H1 (cell line): ENCODE results near the gene CHD5. TPM values are rescaled to one million over a fixed set of nuclear protein-coding genes. Genes with fewer than 3 reads are reported as not detected.

Source experiments
- CTCF ChIA-PET: fragments of 300-600 bp; sonication (Branson Sonifier 250); formaldehyde crosslinking; loops from one replicate; lab custom pipeline; 2021; ENCODE audit not compliant: partially characterized antibody; lab: Charles Lee
- POLR2A ChIA-PET: fragments of 300-600 bp; sonication (Branson Sonifier 250); formaldehyde crosslinking; loops from one replicate; lab custom pipeline; 2021; ENCODE audit warnings: inconsistent platforms; ENCODE audit not compliant: partially characterized antibody; lab: Charles Lee
- DNase-seq, 2 experiments: peaks; one replicate each; pipeline versions ENCODE4 v3.0.0 to v3.0.0-alpha.2; 2010 to 2022; ENCODE audit warnings: low spot score in 2 of 2, low read depth in 1 of 2, mixed read lengths in 1 of 2
- FAIRE-seq: peaks from 2 replicates; lab custom pipeline; 2011; peaks lifted over from hg19 to GRCh38; lab: Jason Lieb, UNC
- H2AFZ ChIP-seq: 2 replicates; pipeline ENCODE4 v1.8.1; 2012; ENCODE audit warnings: low read length, inconsistent platforms
- H2AK5ac ChIP-seq: 2 replicates; pipeline ENCODE4 v1.6.1; 2013; ENCODE audit warnings: low read depth, low read length
- H2BK120ac ChIP-seq: replicated peaks from 2 replicates; pipeline ENCODE3; 2013; ENCODE audit warnings: low read depth, low read length, inconsistent platforms
- H2BK12ac ChIP-seq: 2 replicates; pipeline ENCODE4 v1.6.1; 2013; ENCODE audit warnings: low read depth, low read length
- H2BK15ac ChIP-seq: 2 replicates; pipeline ENCODE4 v1.6.1; 2013; ENCODE audit warnings: low read length
- H2BK20ac ChIP-seq: 2 replicates; pipeline ENCODE4 v1.6.1; 2013; ENCODE audit warnings: low read length
- H2BK5ac ChIP-seq: 2 replicates; pipeline ENCODE4 v1.6.1; 2013; ENCODE audit warnings: low read depth, low read length
- H3K14ac ChIP-seq: 2 replicates; pipeline ENCODE4 v1.6.1; 2013; ENCODE audit warnings: inconsistent platforms; ENCODE audit not compliant: insufficient read length
- H3K18ac ChIP-seq: 2 replicates; pipeline ENCODE4 v1.6.1; 2013; ENCODE audit warnings: low read length; ENCODE audit errors: extremely low read depth
- H3K23ac ChIP-seq: 2 replicates; pipeline ENCODE4 v1.6.1; 2013; ENCODE audit warnings: inconsistent platforms; ENCODE audit not compliant: insufficient read length
- H3K23me2 ChIP-seq: 2 replicates; pipeline ENCODE4 v1.6.1; 2013; ENCODE audit warnings: low read depth, low read length
- H3K27ac ChIP-seq: 2 replicates; pipeline ENCODE4 v1.6.1; 2011; ENCODE audit warnings: low read depth, low read length, inconsistent platforms
- H3K27me3 ChIP-seq, 4 experiments: replicated peaks in 1 of 4; 1 replicate in 1 of 4; 2 replicates in 3 of 4; pipeline versions ENCODE4 v1.6.1 to v1.8.1; 2011 to 2013; ENCODE audit warnings: low read length in 3 of 4, mild to moderate bottlenecking in 3 of 4, inconsistent platforms in 2 of 4, mixed read lengths in 2 of 4, moderate library complexity in 1 of 4; ENCODE audit not compliant: control insufficient read depth in 3 of 4, insufficient read depth in 3 of 4; ENCODE audit errors: extremely low read depth in 1 of 4
- H3K36me3 ChIP-seq, 4 experiments: 2 replicates each; pipeline versions ENCODE4 v1.6.1 to v1.8.1; 2011 to 2013; ENCODE audit warnings: mild to moderate bottlenecking in 4 of 4, low read length in 3 of 4, moderate library complexity in 2 of 4, control low read depth in 1 of 4, inconsistent platforms in 1 of 4; ENCODE audit not compliant: insufficient read depth in 4 of 4, control insufficient read depth in 2 of 4
- H3K4ac ChIP-seq: replicated peaks from 2 replicates; pipeline ENCODE3; 2013; ENCODE audit warnings: low read length, low read depth, mixed read lengths, inconsistent platforms; ENCODE audit not compliant: insufficient read length
- H3K4me1 ChIP-seq, 4 experiments: replicated peaks in 1 of 4; 1 replicate in 1 of 4; 2 replicates in 3 of 4; pipeline versions ENCODE4 v1.6.1 to v1.8.1; 2011 to 2013; ENCODE audit warnings: low read length in 3 of 4, inconsistent platforms in 2 of 4, mixed read lengths in 1 of 4; ENCODE audit not compliant: insufficient read depth in 4 of 4, control insufficient read depth in 3 of 4
- H3K4me2 ChIP-seq, 2 experiments: 2 replicates each; pipeline versions ENCODE4 v1.6.1 to v1.8.1; 2011 to 2013; ENCODE audit warnings: low read depth in 2 of 2, low read length in 2 of 2, control low read depth in 1 of 2, inconsistent platforms in 1 of 2, mild to moderate bottlenecking in 1 of 2; ENCODE audit not compliant: insufficient read depth in 1 of 2
- H3K4me3 ChIP-seq, 4 experiments: fragments of 200-600, 300-600 bp in 1 of 4; sonication (generic), shearing (Covaris generic), sonication (Bioruptor Twin) in 1 of 4; 2 replicates each; pipeline versions ENCODE4 v1.5.1 to v1.8.1; 2011 to 2016; ENCODE audit warnings: low read length in 4 of 4, low read depth in 3 of 4, control low read depth in 2 of 4, inconsistent platforms in 2 of 4, mild to moderate bottlenecking in 2 of 4, mixed read lengths in 1 of 4, moderate library complexity in 1 of 4; ENCODE audit not compliant: insufficient read depth in 2 of 4; ENCODE audit errors: extremely low read depth in 1 of 4
- H3K56ac ChIP-seq: replicated peaks from 2 replicates; pipeline ENCODE3; 2013; ENCODE audit warnings: low read depth, mild to moderate bottlenecking, mixed read lengths, low read length, inconsistent platforms; ENCODE audit not compliant: insufficient read length
- H3K79me1 ChIP-seq: 2 replicates; pipeline ENCODE4 v1.6.1; 2013; ENCODE audit warnings: low read depth, low read length, control low read depth
- H3K79me2 ChIP-seq, 2 experiments: 2 replicates each; pipeline versions ENCODE4 v1.6.1 to v1.8.1; 2012 to 2013; ENCODE audit warnings: low read length in 2 of 2, mild to moderate bottlenecking in 2 of 2, inconsistent platforms in 1 of 2; ENCODE audit not compliant: insufficient read depth in 2 of 2, control insufficient read depth in 1 of 2
- H3K9ac ChIP-seq, 4 experiments: replicated peaks in 1 of 4; 1 replicate in 1 of 4; 2 replicates in 3 of 4; pipeline versions ENCODE4 v1.6.1 to v1.8.1; 2011 to 2013; ENCODE audit warnings: low read depth in 3 of 4, low read length in 3 of 4, control low read depth in 2 of 4, mild to moderate bottlenecking in 2 of 4, moderate library complexity in 2 of 4, inconsistent platforms in 1 of 4; ENCODE audit errors: extremely low read depth in 1 of 4
- H3K9me3 ChIP-seq, 2 experiments: 2 replicates each; pipeline versions ENCODE4 v1.6.1 to v1.8.1; 2012 to 2013; ENCODE audit warnings: mild to moderate bottlenecking in 2 of 2, moderate library complexity in 2 of 2, control low read depth in 1 of 2, inconsistent platforms in 1 of 2, low read depth in 1 of 2, low read length in 1 of 2, mixed read lengths in 1 of 2; ENCODE audit not compliant: insufficient read depth in 2 of 2
- H4K20me1 ChIP-seq, 2 experiments: replicated peaks in 1 of 2; 2 replicates each; pipeline versions ENCODE3 to v1.8.1; 2011 to 2013; ENCODE audit warnings: inconsistent platforms in 2 of 2, low read length in 2 of 2, mild to moderate bottlenecking in 1 of 2; ENCODE audit not compliant: insufficient read depth in 2 of 2, control insufficient read depth in 1 of 2
- H4K5ac ChIP-seq: 2 replicates; pipeline ENCODE4 v1.6.1; 2013; ENCODE audit warnings: low read length, low read depth, mixed read lengths, inconsistent platforms; ENCODE audit not compliant: insufficient read length
- H4K8ac ChIP-seq: 2 replicates; pipeline ENCODE4 v1.8.0; 2013; ENCODE audit warnings: mild to moderate bottlenecking, moderate library complexity, low read length, inconsistent platforms; ENCODE audit not compliant: insufficient read depth; ENCODE audit errors: extremely low read depth
- H4K91ac ChIP-seq: replicated peaks from 2 replicates; pipeline ENCODE3; 2013; ENCODE audit warnings: low read length, mixed read lengths, inconsistent platforms; ENCODE audit not compliant: insufficient read length
- ASH2L ChIP-seq: fragments of 200-600, 300-600 bp; sonication (generic); IDR thresholded peaks from one replicate; pipeline ENCODE4 v1.7.1; 2017; ENCODE audit warnings: low read length
- BACH1 ChIP-seq: IDR thresholded peaks from 2 replicates; pipeline ENCODE4 v1.6.1; 2012; ENCODE audit warnings: low read length, improper control_type of control experiment
- CBX5 ChIP-seq: fragments of 300-800, 300-1000 bp; sonication (generic); IDR thresholded peaks from 2 replicates; pipeline ENCODE4 v1.7.1; 2016; ENCODE audit warnings: antibody characterized with exemption, low read length, low read depth
- FOSL1 ChIP-seq: IDR thresholded peaks from 2 replicates; pipeline ENCODE4 v1.6.1; 2011; ENCODE audit warnings: mild to moderate bottlenecking, low read depth, low read length, moderate library complexity; ENCODE audit not compliant: insufficient read depth
- POLR2A ChIP-seq, 2 experiments: IDR thresholded peaks; 1 replicate in 1 of 2; 2 replicates in 1 of 2; pipeline ENCODE4 v1.6.1; 2011; ENCODE audit warnings: low read depth in 2 of 2, low read length in 2 of 2, mild to moderate bottlenecking in 2 of 2; ENCODE audit errors: control extremely low read depth in 1 of 2
- RBBP5 ChIP-seq: IDR thresholded peaks from 2 replicates; pipeline ENCODE4 v1.7.1; 2012; ENCODE audit warnings: low read depth, mild to moderate bottlenecking, inconsistent platforms, low read length, moderate library complexity, borderline replicate concordance
- SAP30 ChIP-seq: fragments of 300-600 bp; sonication (generic); IDR thresholded peaks from 2 replicates; pipeline ENCODE4 v1.7.1; 2012; ENCODE audit warnings: low read length, moderate library complexity, mild to moderate bottlenecking, inconsistent platforms; ENCODE audit not compliant: insufficient read depth, insufficient replicate concordance
- SIX5 ChIP-seq: IDR thresholded peaks from 2 replicates; pipeline ENCODE4 v1.6.1; 2011; ENCODE audit warnings: mild to moderate bottlenecking, low read depth, low read length
- SRF ChIP-seq: IDR thresholded peaks from 2 replicates; pipeline ENCODE4 v1.6.1; 2011; ENCODE audit warnings: mild to moderate bottlenecking, low read depth, low read length, moderate library complexity
- TBP ChIP-seq: IDR thresholded peaks from 2 replicates; pipeline ENCODE4 v1.6.1; 2011; ENCODE audit warnings: low read depth, low read length, improper control_type of control experiment
- ZNF274 ChIP-seq: IDR thresholded peaks from 2 replicates; pipeline ENCODE4 v1.7.0; 2012; ENCODE audit warnings: low read length, borderline replicate concordance; ENCODE audit errors: extremely low read depth
- whole genome bisulfite sequencing, 2 experiments: shearing (Covaris generic) in 1 of 2; methylation state at CpG; one replicate each; pipeline versions ENCODE4 v1.1.6 to v1.1.7; 2013 to 2015; ENCODE audit warnings: low lambda C conversion rate in 2 of 2, mixed read lengths in 2 of 2, inconsistent platforms in 1 of 2, low coverage in 1 of 2, missing lambda C conversion rate in 1 of 2; ENCODE audit not compliant: insufficient replicate concordance in 2 of 2, insufficient coverage in 1 of 2, insufficient read length in 1 of 2; ENCODE audit errors: extremely low coverage in 1 of 2, missing lambda C conversion rate in 1 of 2; 5-methylcytosine and 5-hydroxymethylcytosine counted together
- polyA plus RNA-seq, 7 experiments: library from polyadenylated mRNA; depleted of rRNA in 3 of 7; stranded (reverse) in 5 of 7; unstranded in 2 of 7; fragments of >200 nt in 5 of 7; fragments of 200-250 nt in 2 of 7; gene quantifications; 1 replicate in 5 of 7; 2 replicates in 1 of 7; 4 replicates in 1 of 7; pipeline versions ENCODE4 v1.2.1 to v1.2.3, GENCODE V29; 2011 to 2013; ENCODE audit warnings: missing spikeins in 2 of 7, mixed read lengths in 2 of 7
- total RNA-seq: library from RNA; stranded (reverse); fragmentation: NEBNext Ultra II Directional; extraction: Animal tissue kit (Norgen Biotek cat#: 25700); gene quantifications from 2 replicates; pipeline ENCODE4 v1.2.1, GENCODE V29; 2021
- TF ChIP-seq, protein P1 (sequence below): IDR thresholded peaks from 2 replicates; pipeline ENCODE4 v1.6.1; 2011; ENCODE audit warnings: low read length, improper control_type of control experiment

Gene CHD5
- total and polyA plus RNA-seq, 2 of the 8 experiments (the other 6 are each of a cell fraction or from before 2014, with no cell fraction given), result 0.42 to 1.8 TPM

DNA sequence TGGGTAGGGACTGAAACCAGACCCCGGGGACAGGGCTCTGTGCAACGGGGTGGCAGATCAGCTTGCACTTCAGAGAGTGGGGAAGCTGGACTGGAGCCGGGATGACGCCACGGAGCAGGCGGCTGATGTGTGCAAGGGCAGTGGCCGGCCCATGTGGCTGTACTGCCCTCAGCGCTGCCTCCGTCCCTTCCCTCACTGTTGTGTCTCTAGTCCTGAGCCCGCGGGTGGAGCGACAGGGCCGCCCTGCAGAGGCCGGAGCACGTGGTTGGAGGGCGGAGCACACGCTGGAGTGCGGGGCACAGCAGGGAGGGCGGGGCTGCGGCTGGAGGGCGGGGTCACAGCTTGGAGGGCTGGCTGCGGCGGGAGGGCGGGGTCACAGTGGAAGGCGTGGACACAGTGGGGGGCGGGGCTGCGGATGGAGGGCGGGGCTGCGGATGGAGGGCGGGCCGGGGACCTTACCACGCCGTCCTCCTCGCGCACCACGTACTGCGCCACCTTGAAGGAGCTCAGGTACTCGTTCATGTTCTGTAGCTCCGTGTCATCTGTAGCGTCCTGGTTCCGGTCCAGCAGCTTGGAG, 52.4 kb downstream of the CHD5 start:
- peak overlapping the region; percentile 51 to 63 for H3K4me2 ChIP-seq
- H4K91ac ChIP-seq, result peak overlapping the region; percentile 91
- peaks cover 0 to 9% (median 4%) of the 10 kb centered on the region in 4 experiments; a peak in 4 of 7 replicates for H3K4me1 ChIP-seq
- DNase-seq (peak; percentile 71 to 92), FAIRE-seq (no peak)
- ChIA-PET CTCF (interaction anchor here (0.6 to 4.0 kb wide), 10 partner anchors 10 to 93 kb away, joined by 3 to 16 read pairs (median 6); no protein-coding TSS in a partner anchor), POLR2A (interaction anchor here (0.8 to 2.0 kb wide), 3 partner anchors 21 to 112 kb away, joined by 3 to 7 read pairs (median 3); no protein-coding TSS in a partner anchor)
- peak overlapping the region; percentile 90 for H4K8ac ChIP-seq
- H3K4me3 ChIP-seq, result peak overlapping the region in 2 of 4 experiments; percentile 6 to 47; a peak in 3 of 8 replicates
- peak overlapping the region; percentile 99; the same call in 1 of the 2 replicates for H2AFZ ChIP-seq
- H3K18ac ChIP-seq, result peak overlapping the region; percentile 75
- H3K56ac ChIP-seq, result no peak overlapping the region
- H2AK5ac ChIP-seq, result no peak overlapping the region
- no peaks in the 10 kb centered on the region for H3K9me3 ChIP-seq
- H4K20me1 ChIP-seq, result no peaks in the 10 kb centered on the region
- H3K14ac ChIP-seq, result no peak overlapping the region
- H2BK12ac ChIP-seq, result no peak overlapping the region
- no peak overlapping the region for H2BK120ac ChIP-seq
- no peak overlapping the region for H3K4ac ChIP-seq
- H3K23me2 ChIP-seq, result no peaks in the 10 kb centered on the region
- H2BK5ac ChIP-seq, result no peak overlapping the region; the same call in 1 of the 2 replicates
- H3K23ac ChIP-seq, result no peak overlapping the region
- H3K79me2 ChIP-seq, result no peaks in the 10 kb centered on the region
- no peak overlapping the region for H3K27ac ChIP-seq
- H3K27me3 ChIP-seq, result peaks cover 0 to 16% (median 12%) of the 10 kb centered on the region in 4 experiments; a peak in 6 of 7 replicates
- H2BK15ac ChIP-seq, result peak overlapping the region; percentile 100
- H3K9ac ChIP-seq, result no peak overlapping the region; a peak in 1 of 7 replicates
- no peak overlapping the region; the same call in 1 of the 2 replicates for H2BK20ac ChIP-seq
- 42% methylated on average over 22 of the region's 41 CpGs; no CpG with 5 or more reads in 1 of the 2 experiments for WGBS, 2 experiments
- no peaks in the 10 kb centered on the region for H3K79me1 ChIP-seq
- peak overlapping the region; percentile 15 for H4K5ac ChIP-seq
- no peaks in the 10 kb centered on the region for H3K36me3 ChIP-seq
- TF ChIP-seq BACH1, result no peak
- TF ChIP-seq RBBP5, result no peak
- no peak for TF ChIP-seq TBP
- no peak for TF ChIP-seq SIX5
- TF ChIP-seq FOSL1, result no peak
- no peak for TF ChIP-seq ASH2L
- no peak for TF ChIP-seq SRF
- no peak for TF ChIP-seq CBX5
- TF ChIP-seq, protein P1, sequence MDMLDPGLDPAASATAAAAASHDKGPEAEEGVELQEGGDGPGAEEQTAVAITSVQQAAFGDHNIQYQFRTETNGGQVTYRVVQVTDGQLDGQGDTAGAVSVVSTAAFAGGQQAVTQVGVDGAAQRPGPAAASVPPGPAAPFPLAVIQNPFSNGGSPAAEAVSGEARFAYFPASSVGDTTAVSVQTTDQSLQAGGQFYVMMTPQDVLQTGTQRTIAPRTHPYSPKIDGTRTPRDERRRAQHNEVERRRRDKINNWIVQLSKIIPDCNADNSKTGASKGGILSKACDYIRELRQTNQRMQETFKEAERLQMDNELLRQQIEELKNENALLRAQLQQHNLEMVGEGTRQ, result peak; percentile 65; the same call in 1 of the 2 replicates
- no peak for TF ChIP-seq POLR2A (IDR thresholded peaks at IDR 0.05; ENCODE audit: control extremely low read depth in 1 of 2, low read depth in 2 of 2, low read length in 2 of 2)
- TF ChIP-seq SAP30, result no peak
- no peak for TF ChIP-seq ZNF274
